ENCODE data around the gene S100P.
"Not testable (repeated sequence)": the region's sequence is repeated elsewhere in the genome, so short reads cannot be mapped to it uniquely, and the experiment has no call there.

S100P gene

DNA sequence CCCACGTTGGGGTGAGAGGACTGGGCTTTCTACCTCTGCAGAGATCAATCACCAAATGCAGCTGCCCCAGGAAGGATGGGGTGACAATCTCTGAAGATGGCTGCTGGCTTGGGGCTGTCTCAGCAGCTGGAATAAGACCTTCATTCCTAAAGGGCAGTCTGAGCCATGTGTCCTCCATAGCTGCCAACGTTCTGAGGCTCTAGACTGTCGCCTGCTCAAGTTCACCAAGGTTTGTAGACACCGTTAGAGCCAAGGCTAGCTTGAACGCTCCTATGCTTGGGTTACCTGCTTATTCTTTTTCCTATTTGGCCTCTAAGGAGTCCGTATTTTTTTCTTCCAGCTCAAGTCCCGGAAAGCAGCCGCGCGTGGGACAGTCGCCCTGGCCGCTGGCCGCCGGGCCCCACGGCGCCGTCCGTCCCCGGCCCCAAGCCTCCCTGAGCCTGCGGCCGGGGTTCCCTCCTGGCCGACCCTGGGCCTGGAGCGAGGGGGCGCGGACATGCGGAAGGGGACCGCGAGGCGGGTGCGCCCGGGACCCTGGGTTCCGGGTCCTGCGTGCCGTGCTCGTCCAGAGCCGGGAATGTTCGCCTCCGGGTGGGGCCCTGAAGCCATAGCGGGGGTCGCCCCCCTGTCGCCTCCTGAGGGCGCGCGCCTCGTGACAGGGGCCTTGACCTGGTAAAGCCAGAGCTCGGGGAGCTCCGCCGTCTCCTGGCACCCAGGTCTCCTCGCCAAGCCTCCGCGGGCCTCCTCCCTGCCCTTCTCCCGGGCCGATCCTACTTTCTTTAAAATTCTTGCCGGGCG lies 29.9 kb upstream of the S100P start:
- H3K27me3 Mint-ChIP-seq = peaks cover 35% of the 10 kb centered on the region

DNA sequence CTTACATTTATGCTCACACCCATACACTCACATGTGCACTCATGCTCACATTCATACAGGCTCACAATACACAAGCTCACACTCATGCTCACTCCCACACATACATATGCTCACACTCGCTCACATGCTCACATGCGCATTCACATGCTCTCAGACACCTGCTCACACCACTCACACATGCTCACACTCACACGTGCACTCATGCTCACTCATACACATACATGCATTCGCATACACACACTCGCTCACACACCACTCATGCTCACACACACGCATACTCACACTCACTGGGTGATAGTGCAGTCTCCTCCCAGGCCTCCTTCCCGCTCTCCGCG lies 28.4 kb upstream of the S100P start:
- peaks cover 3% of the 10 kb centered on the region for H3K4me1 Mint-ChIP-seq (ENCODE audit: low read depth)
- H3K9me3 Mint-ChIP-seq = no peaks in the 10 kb centered on the region
- DNase-seq = no peak

More for the DNA sequence above, 29.9 kb upstream of the S100P start:
- Mint-ChIP-seq H3K9me3 (no peaks in the 10 kb centered on the region), H3K4me1 (ENCODE audit: low read depth) (peaks cover 13% of the 10 kb centered on the region), H3K36me3 (ENCODE audit: low read depth) (no peaks in the 10 kb centered on the region), H3K4me3 (no peak overlapping the region), H3K27ac (peak overlapping the region; percentile 5)
- peak; percentile 50 for DNase-seq

DNA sequence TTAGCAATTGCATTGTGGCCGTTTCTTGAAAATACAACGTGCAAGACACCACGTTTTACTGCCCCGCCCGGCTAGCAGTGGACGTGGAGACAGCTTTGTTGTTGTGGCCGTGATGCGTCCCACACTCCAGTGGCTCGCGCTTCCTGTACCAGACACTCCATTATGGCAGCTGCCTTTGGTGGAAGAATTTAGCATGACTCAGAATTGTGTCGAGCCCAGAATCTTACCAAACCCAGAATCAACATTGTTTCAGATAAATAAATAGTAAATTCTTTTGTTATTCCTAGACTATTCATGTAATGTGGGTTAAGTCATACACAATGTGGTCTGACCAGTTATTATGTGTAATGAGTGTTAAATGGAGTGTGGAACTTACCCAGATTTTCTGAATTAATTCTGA lies 25.3 kb upstream of the S100P start:
- H3K4me1 Mint-ChIP-seq (ENCODE audit: low read depth) = peaks cover 8% of the 10 kb centered on the region
- H3K9me3 Mint-ChIP-seq = no peaks in the 10 kb centered on the region
- no peak for DNase-seq
- H3K27me3 Mint-ChIP-seq = peaks cover 7% of the 10 kb centered on the region
- peaks cover 1% of the 10 kb centered on the region for H3K36me3 Mint-ChIP-seq (ENCODE audit: low read depth)
- H3K27ac Mint-ChIP-seq = no peak overlapping the region
- no peak overlapping the region for H3K4me3 Mint-ChIP-seq

More for the DNA sequence above, 28.4 kb upstream of the S100P start:
- H3K27me3 Mint-ChIP-seq = peaks cover 29% of the 10 kb centered on the region
- H3K4me3 Mint-ChIP-seq = no peak overlapping the region
- no peak overlapping the region for H3K27ac Mint-ChIP-seq
- H3K36me3 Mint-ChIP-seq (ENCODE audit: low read depth) = no peaks in the 10 kb centered on the region

DNA sequence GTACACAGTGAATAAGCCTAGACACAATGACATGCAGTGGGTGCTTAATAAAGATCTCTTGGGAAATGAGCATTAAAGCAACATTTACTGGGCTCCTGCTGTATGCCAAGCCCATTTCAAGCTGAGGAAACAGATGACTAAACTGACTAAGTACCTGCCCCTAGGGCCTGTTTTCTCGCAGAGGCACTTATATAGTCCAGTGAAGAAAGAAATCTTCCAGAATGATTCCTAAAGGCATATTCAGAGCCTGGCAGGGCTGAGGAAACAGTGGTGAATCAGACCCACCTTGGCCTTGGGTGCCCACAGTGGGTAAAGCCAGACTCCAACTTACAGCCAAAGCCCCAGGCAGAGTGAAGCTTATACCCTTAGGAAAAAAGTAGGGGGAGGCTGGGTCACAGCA lies 22.0 kb upstream of the S100P start:
- Mint-ChIP-seq H3K9me3 (no peaks in the 10 kb centered on the region), H3K36me3 (ENCODE audit: low read depth) (peaks cover 28% of the 10 kb centered on the region), H3K27ac (peak overlapping the region; percentile 22), H3K4me3 (no peak overlapping the region), H3K4me1 (ENCODE audit: low read depth) (peaks cover 26% of the 10 kb centered on the region), H3K27me3 (no peaks in the 10 kb centered on the region)
- DNase-seq = no peak

DNA sequence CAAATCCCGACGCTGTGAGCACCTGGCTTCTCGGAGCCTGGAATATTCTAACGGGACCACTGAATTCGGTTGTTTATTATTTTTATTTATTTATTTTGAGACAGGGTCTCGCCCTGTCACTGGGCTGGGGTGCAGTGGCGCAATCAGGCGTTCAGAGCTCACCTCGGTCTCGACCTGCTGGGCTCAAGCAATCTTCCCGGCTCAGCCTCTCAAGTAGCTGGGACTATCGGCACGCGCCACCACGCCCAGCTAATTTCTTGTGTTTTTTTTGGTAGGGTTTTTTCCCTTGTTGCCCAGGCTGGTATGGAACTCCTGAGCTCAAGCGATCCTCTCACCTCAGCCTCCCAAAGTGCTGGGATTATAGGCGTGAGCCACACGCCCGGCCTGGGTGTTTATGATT lies 21.5 kb upstream of the S100P start:
- Mint-ChIP-seq H3K36me3 (ENCODE audit: low read depth) (peaks cover 33% of the 10 kb centered on the region), H3K4me3 (no peak overlapping the region), H3K4me1 (ENCODE audit: low read depth) (peaks cover 31% of the 10 kb centered on the region), H3K27ac (no peak overlapping the region), H3K9me3 (no peaks in the 10 kb centered on the region), H3K27me3 (no peaks in the 10 kb centered on the region)
- no peak for DNase-seq

DNA sequence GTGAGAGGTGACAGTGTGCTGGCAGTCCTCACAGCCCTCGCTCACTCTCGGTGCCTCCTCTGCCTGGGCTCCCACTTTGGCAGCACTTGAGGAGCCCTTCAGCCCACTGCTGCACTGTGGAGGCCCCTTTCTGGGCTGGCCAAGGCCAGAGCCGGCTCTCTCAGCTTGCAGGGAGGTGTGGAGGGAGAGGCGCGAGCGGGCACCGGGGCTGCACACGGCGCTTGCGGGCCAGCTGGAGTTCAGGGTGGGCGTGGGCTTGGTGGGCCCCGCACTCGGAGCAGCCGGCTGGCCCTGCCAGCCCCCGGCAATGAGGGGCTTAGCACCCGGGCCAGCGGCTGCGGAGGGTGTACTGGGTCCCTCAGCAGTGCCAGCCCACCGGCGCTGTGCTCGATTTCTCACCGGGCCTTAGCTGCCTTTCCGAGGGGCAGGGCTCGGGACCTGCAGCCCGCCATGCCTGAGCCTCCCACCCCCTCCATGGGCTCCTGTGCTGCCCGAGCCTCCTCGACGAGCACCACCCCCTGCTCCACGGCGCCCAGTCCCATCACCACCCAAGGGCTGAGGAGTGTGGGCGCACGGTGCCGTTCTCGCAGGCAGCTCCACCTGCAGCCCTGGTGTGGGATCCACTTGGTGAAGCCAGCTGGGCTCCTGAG lies 21.0 kb upstream of the S100P start:
- H3K36me3 Mint-ChIP-seq (ENCODE audit: low read depth) = peaks cover 38% of the 10 kb centered on the region
- not testable (repeated sequence) for H3K9me3 Mint-ChIP-seq, H3K27me3 Mint-ChIP-seq, DNase-seq
- H3K4me1 Mint-ChIP-seq (ENCODE audit: low read depth) = peaks cover 37% of the 10 kb centered on the region
- peak overlapping the region; percentile 82 for H3K4me3 Mint-ChIP-seq
- peak overlapping the region; percentile 98 for H3K27ac Mint-ChIP-seq

DNA sequence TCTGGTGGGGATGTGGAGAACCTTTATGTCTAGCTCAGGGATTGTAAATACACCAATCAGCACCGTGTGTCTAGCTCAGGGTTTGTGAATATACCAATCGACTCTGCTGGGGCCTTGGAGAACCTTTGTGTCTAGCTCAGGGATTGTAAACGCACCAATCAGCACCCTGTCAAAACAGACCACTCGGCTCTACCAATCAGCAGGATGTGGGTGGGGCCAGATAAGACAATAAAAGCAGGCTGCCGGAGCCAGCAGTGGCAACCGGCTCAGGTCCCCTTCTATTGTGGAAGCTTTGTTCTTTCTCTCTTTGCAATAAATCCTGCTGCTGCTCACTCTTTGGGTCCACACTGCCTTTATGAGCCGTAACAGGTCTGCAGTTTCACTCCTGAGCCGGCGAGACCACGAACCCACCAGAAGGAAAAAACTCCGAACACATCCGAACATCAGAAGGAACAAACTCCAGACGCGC lies 20.5 kb upstream of the S100P start:
- Mint-ChIP-seq H3K4me1 (ENCODE audit: low read depth) (peaks cover 39% of the 10 kb centered on the region), H3K36me3 (ENCODE audit: low read depth) (peaks cover 42% of the 10 kb centered on the region), H3K27ac (peak overlapping the region; percentile 98), H3K4me3 (peak overlapping the region; percentile 82)
- H3K27me3 Mint-ChIP-seq, H3K9me3 Mint-ChIP-seq, DNase-seq: not testable (repeated sequence)

DNA sequence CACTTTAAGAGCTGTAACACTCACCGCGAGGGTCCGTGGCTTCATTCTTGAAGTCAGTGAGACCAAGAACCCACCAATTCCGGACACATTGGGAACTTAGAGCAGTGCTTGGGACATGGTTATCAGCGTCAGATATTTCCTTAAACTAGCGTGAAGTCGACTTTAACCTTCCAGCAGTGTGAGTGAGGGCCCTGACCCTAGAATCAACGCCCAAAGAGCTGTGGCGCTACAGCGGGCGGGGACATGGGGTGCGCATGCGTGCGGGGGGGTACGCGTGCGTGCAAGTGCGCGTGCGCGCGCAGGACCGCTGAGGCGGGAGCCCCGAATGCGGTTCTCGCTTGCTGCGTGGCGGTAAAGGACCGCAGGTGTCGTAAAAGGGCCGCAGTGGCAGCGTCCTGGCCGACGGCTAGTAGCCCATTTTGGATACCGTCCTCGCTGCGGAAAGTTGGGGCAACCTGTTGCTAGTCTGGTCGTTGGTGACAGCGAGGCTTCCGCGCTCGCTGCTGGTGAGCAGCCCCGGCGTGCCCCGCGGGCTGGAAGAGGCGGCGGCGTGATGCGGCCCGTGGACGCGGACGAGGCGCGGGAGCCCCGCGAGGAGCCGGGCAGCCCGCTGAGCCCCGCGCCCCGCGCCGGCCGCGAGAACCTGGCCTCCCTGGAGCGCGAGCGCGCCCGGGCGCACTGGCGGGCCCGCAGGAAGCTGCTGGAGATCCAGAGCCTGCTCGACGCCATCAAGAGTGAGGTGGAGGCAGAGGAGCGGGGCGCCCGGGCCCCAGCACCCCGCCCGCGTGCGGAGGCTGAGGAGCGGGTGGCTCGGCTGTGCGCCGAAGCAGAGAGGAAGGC lies 19.8 kb upstream of the S100P start:
- Mint-ChIP-seq H3K9me3 (no peaks in the 10 kb centered on the region), H3K27ac (peak overlapping the region; percentile 98), H3K36me3 (ENCODE audit: low read depth) (peaks cover 48% of the 10 kb centered on the region), H3K4me1 (ENCODE audit: low read depth) (peaks cover 46% of the 10 kb centered on the region), H3K27me3 (no peaks in the 10 kb centered on the region), H3K4me3 (peak overlapping the region; percentile 82)
- DNase-seq = peak; percentile 92

DNA sequence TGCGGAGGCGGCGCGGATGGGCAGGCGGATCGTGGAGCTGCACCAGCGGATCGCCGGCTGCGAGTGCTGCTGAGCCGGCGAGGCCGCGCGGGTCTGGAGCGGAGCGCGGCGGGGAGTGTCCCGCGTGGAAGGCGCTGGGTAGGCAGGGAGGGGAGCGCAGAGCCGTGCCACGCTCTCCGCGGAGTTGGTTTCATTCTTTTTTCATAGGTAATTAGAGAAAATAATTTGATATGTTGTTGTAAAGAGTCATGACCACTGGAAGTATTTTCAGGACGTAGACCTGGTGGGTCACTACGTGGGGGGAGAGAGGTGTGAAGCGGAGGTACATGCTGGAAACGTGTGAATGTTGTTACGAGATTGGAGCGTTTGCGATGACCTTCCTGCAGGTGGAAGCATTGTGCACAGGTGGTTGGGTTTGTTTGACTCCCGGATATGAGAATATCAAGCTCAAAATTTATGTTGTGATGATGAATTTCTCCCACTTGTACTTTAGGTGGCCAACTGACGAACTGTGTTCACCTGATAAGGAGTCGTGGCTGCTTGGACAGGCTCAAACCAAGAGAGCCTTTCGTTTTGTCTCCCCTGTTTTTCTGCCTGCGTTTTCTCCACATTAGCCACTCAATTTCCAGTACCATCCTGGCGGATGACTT lies 19.1 kb upstream of the S100P start:
- Mint-ChIP-seq H3K36me3 (ENCODE audit: low read depth) (peaks cover 56% of the 10 kb centered on the region), H3K4me1 (ENCODE audit: low read depth) (peaks cover 50% of the 10 kb centered on the region), H3K27me3 (no peaks in the 10 kb centered on the region), H3K27ac (peak overlapping the region; percentile 98), H3K4me3 (peak overlapping the region; percentile 82), H3K9me3 (no peaks in the 10 kb centered on the region)
- DNase-seq = peak; percentile 64

DNA sequence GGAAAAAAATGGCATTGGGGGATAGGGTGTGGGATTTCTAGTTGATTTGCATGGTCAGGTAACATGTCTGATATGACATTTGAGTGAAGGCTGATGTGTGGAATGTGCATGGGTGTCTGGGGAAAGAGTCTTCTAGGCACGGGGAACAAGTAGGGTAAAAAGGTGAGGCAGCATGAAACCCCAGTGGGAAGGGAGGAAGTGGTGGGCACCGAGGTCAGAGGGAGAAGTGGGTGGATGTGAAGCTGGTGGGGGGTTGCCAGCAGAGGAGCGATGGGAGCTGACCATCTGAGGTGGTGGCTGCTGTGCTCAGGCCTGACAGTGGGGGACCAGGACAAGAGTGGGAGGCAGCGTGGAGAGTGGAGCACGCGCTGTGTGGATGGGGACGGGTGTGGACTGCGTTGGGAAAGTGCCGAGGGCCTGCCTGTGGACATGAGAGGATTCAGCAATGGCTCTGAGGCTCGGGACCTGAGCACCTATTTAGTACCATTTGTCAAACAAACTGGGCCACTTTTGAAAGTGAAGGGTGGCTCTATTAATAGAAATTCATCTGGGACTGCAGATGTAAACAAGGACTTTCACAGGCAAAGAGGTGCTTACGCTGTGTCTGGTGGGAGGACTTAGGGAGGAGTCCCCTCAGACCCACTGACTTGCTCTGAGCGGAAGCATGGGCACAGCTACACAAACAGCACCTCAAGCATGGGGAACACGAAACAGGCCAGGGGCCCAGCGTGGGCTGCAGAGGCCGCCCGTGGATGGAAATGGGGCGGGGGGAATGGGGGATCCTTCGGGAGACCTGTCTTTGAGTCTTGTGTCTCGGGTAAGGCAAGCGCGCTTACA lies 16.7 kb upstream of the S100P start:
- peak overlapping the region; percentile 82 for H3K4me3 Mint-ChIP-seq
- no peaks in the 10 kb centered on the region for H3K27me3 Mint-ChIP-seq
- peak overlapping the region; percentile 98 for H3K27ac Mint-ChIP-seq
- DNase-seq = no peak
- H3K4me1 Mint-ChIP-seq (ENCODE audit: low read depth) = peaks cover 56% of the 10 kb centered on the region
- H3K9me3 Mint-ChIP-seq = no peaks in the 10 kb centered on the region
- peaks cover 74% of the 10 kb centered on the region for H3K36me3 Mint-ChIP-seq (ENCODE audit: low read depth)

DNA sequence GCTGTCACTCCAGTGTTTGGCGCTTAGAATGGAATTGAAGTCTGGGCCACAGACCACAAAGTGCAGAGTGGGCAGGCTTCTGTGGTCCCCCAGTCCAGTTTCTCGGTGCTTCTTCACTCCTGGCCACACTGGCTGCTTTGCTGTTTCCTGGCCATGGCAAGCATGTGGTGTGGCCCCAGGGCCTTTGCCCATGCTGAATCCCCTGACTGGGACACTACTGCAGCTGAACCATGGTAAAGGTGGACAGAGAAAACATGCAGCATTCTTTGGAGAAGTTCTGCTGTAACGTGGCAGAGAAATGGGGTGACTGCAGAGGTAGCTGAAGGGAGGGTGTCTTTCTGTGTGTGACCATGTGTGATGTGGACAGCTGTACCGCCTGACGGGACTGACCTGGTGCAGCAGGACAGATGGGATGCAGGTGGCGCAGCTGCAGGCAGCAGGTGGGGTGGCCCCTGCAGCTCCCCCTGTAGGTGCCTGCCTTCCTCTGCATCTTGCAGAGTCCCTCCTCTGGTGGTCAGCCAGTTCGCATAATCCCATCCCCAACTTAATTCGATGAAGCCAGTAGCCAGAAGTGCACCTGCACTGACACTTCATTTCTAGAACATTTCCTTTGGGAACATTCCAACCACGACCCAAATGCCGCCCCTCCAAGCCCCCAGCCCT lies 13.2 kb upstream of the S100P start:
- peaks cover 61% of the 10 kb centered on the region for H3K36me3 Mint-ChIP-seq (ENCODE audit: low read depth)
- no peak overlapping the region for H3K27ac Mint-ChIP-seq
- H3K27me3 Mint-ChIP-seq = no peaks in the 10 kb centered on the region
- no peak for DNase-seq
- H3K4me1 Mint-ChIP-seq (ENCODE audit: low read depth) = peaks cover 41% of the 10 kb centered on the region
- no peak overlapping the region for H3K4me3 Mint-ChIP-seq
- H3K9me3 Mint-ChIP-seq = no peaks in the 10 kb centered on the region

DNA sequence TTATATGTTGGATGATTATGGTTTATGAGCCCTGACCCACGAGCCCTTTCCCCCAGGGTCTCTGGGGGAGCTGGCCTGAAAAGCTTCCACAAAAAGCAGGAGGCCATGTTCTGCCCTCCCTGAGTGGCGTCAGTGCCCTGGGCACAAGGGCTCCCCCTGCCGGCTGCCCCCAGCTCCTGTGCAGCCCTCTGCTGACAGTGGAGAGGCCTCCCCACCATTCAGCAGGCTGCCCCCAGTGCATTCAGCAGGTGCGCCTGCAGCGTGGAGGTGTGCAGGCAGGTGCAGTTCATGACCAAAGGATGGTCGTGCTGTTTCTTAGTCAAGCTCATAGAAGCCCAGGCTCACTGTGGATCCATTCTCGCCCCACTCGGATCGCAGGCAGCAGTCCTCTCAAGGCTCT lies 12.5 kb upstream of the S100P start:
- H3K36me3 Mint-ChIP-seq (ENCODE audit: low read depth) = peaks cover 54% of the 10 kb centered on the region
- H3K27ac Mint-ChIP-seq = no peak overlapping the region

DNA sequence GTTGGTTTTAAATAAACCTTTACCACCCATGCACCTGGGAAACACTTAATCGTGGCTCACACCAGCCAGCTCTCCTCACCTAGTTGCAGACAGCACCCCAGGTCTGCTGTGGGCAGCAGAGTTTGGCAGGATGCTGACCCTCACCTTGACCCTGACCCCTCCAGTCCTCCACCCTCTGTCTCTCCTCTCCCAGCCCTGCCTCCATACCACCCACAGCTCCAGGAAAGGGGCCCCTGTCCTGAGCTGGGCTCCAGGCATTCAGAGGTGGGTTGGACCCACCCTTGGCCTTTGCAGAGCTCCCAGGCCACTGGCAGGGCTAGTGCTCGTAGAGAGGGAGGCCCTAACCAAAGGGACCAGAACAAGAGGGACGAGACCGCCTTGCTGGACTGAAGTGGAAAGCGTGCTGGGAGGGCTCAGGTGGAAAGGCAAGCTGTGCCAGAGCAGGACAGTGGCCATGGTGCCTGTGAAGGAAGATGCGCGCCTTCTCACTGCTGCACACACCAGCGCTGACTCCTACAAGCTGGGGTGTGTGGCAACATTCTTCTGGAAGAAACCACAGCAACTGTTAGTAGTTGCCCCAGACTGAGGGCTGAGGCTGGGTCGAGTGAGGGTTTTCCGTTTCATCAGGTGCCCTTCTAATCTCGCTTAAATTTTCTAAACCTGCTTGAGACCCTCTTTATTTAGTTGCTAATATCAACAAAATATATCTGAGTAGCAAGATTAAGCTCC lies 10.7 kb upstream of the S100P start:
- Mint-ChIP-seq H3K9me3 (no peaks in the 10 kb centered on the region), H3K27me3 (no peaks in the 10 kb centered on the region), H3K4me3 (no peak overlapping the region), H3K36me3 (ENCODE audit: low read depth) (peaks cover 37% of the 10 kb centered on the region), H3K27ac (no peak overlapping the region), H3K4me1 (ENCODE audit: low read depth) (peaks cover 29% of the 10 kb centered on the region)
- no peak for DNase-seq

More for the DNA sequence above, 12.5 kb upstream of the S100P start:
- Mint-ChIP-seq H3K9me3 (no peaks in the 10 kb centered on the region), H3K4me1 (ENCODE audit: low read depth) (peaks cover 35% of the 10 kb centered on the region), H3K4me3 (no peak overlapping the region), H3K27me3 (no peaks in the 10 kb centered on the region)
- DNase-seq = no peak
